GM12878 (cell line): ENCODE data around the gene ATXN1. TPM values are rescaled to one million over a fixed set of nuclear protein-coding genes. Genes with fewer than 3 reads are reported as not detected.

Source experiments
- ATAC-seq: fragments of 200-7000 bp; cut with Tn5 transposase; 3 replicates; pipeline ENCODE4 v1.9.1; 2020; ENCODE audit warnings: mild to moderate bottlenecking, moderate library complexity
- BruUV-seq: library from RNA; stranded (reverse); fragments of 400-500 nt; replicated peaks from 2 replicates; lab custom pipeline; 2021; lab: Mats Ljungman, UMichigan
- CTCF ChIA-PET: fragments of 300-600 bp; sonication (Branson Sonifier 250); formaldehyde crosslinking; extraction: SDS; loops from one replicate; lab custom pipeline; 2021; ENCODE audit warnings: inconsistent platforms; lab: Yijun Ruan, JAX
- POLR2A ChIA-PET: fragments of 350-600 bp; formaldehyde crosslinking; extraction: SDS; loops from one replicate; lab custom pipeline; 2021; ENCODE audit warnings: inconsistent platforms; lab: Charles Lee
- RAD21 ChIA-PET: fragments of 300-600 bp; sonication (Branson Sonifier 250); formaldehyde crosslinking; loops from one replicate; lab custom pipeline; 2023; ENCODE audit warnings: antibody characterized with exemption; ENCODE audit not compliant: unreplicated experiment; lab: Charles Lee
- SMC1A ChIA-PET: fragments of 300-600 bp; sonication (Branson Sonifier 250); formaldehyde crosslinking; loops from one replicate; lab custom pipeline; 2023; ENCODE audit not compliant: unreplicated experiment, uncharacterized antibody; lab: Charles Lee
- DNase-seq: peaks from one replicate; pipeline ENCODE4 v3.0.0-alpha.2; 2011; ENCODE audit warnings: low read depth, low spot score
- FAIRE-seq: peaks from 3 replicates; lab custom pipeline; 2011; peaks lifted over from hg19 to GRCh38; lab: Jason Lieb, UNC
- H2AFZ ChIP-seq: 2 replicates; pipeline ENCODE4 v1.6.0; 2011; ENCODE audit warnings: low read depth, low read length, control low read depth; ENCODE audit not compliant: control insufficient read depth
- H3K27ac ChIP-seq: 2 replicates; pipeline ENCODE4 v1.5.1; 2011; ENCODE audit warnings: control low read depth; ENCODE audit not compliant: control insufficient read depth, insufficient read depth
- H3K27me3 ChIP-seq, 2 experiments: replicated peaks in 1 of 2; 2 replicates each; pipeline versions ENCODE4 v1.6.0 to v1.6.1; 2011; ENCODE audit warnings: low read length in 1 of 2; ENCODE audit not compliant: control insufficient read depth in 2 of 2, insufficient read depth in 2 of 2
- H3K36me3 ChIP-seq, 2 experiments: 2 replicates each; pipeline ENCODE4 v1.5.1; 2011; ENCODE audit warnings: low read length in 1 of 2; ENCODE audit not compliant: control insufficient read depth in 2 of 2, insufficient read depth in 2 of 2
- H3K4me1 ChIP-seq: 2 replicates; pipeline ENCODE4 v1.6.1; 2011; ENCODE audit warnings: mild to moderate bottlenecking, low read length, moderate library complexity, mixed read lengths; ENCODE audit not compliant: control insufficient read depth, insufficient read depth
- H3K4me2 ChIP-seq: 2 replicates; pipeline ENCODE4 v1.6.0; 2011; ENCODE audit warnings: control low read depth; ENCODE audit not compliant: control insufficient read depth, insufficient read depth
- H3K4me3 ChIP-seq: fragments of 200-600 bp; sonication (generic); 2 replicates; pipeline ENCODE4 v1.5.1; 2016
- H3K79me2 ChIP-seq: 2 replicates; pipeline ENCODE4 v1.6.0; 2011; ENCODE audit warnings: low read length; ENCODE audit not compliant: control insufficient read depth, insufficient read depth
- H3K9ac ChIP-seq: 2 replicates; pipeline ENCODE4 v1.8.0; 2011; ENCODE audit warnings: low read length, control low read depth, mixed read lengths; ENCODE audit not compliant: control insufficient read depth, insufficient read depth
- H3K9me3 ChIP-seq: replicated peaks from 3 replicates; pipeline ENCODE4 v1.5.1; 2011; ENCODE audit warnings: mild to moderate bottlenecking, low read length; ENCODE audit not compliant: control insufficient read depth, insufficient read depth
- H4K20me1 ChIP-seq: 2 replicates; pipeline ENCODE4 v1.6.0; 2011; ENCODE audit not compliant: control insufficient read depth, insufficient read depth
- BACH1 ChIP-seq: fragments of 450-650 bp; IDR thresholded peaks from 2 replicates; pipeline ENCODE4 v1.6.1; 2017; ENCODE audit warnings: mild to moderate bottlenecking, borderline replicate concordance
- BMI1 ChIP-seq: fragments of 450-650 bp; IDR thresholded peaks from 2 replicates; pipeline ENCODE4 v1.6.1; 2016; ENCODE audit warnings: mild to moderate bottlenecking, moderate library complexity, borderline replicate concordance
- CBFB ChIP-seq: IDR thresholded peaks from 2 replicates; pipeline ENCODE4 v1.6.1; 2016; ENCODE audit warnings: antibody characterized with exemption, low read depth
- E4F1 ChIP-seq: fragments of 450-650 bp; IDR thresholded peaks from 2 replicates; pipeline ENCODE4 v1.6.1; 2018; ENCODE audit warnings: borderline replicate concordance, mild to moderate bottlenecking; ENCODE audit not compliant: partially characterized antibody
- ESRRA ChIP-seq: IDR thresholded peaks from 2 replicates; pipeline ENCODE4 v1.6.1; 2012; ENCODE audit warnings: mild to moderate bottlenecking, low read length, improper control_type of control experiment
- GATAD2B ChIP-seq: fragments of 450-650 bp; conservative IDR thresholded peaks from 2 replicates; pipeline ENCODE4 v1.6.1; 2017; ENCODE audit warnings: low read depth, mild to moderate bottlenecking, moderate library complexity
- KDM1A ChIP-seq: fragments of 200-600 bp; sonication (generic); IDR thresholded peaks from 2 replicates; pipeline ENCODE4 v1.6.1; 2016; ENCODE audit warnings: borderline replicate concordance
- MEF2A ChIP-seq: IDR thresholded peaks from 2 replicates; pipeline ENCODE4 v1.6.1; 2011; ENCODE audit warnings: low read depth, mild to moderate bottlenecking, low read length, moderate library complexity; ENCODE audit not compliant: insufficient read depth
- MTA2 ChIP-seq: fragments of 450-650 bp; IDR thresholded peaks from 2 replicates; pipeline ENCODE4 v1.6.1; 2016; ENCODE audit warnings: low read depth, mild to moderate bottlenecking, moderate library complexity
- MYC ChIP-seq: IDR thresholded peaks from 2 replicates; pipeline ENCODE4 v1.6.1; 2011; ENCODE audit warnings: mild to moderate bottlenecking, low read length, moderate library complexity, inconsistent platforms; ENCODE audit not compliant: insufficient read depth, insufficient replicate concordance, insufficient read length, severe bottlenecking
- PBX3 ChIP-seq: IDR thresholded peaks from 2 replicates; pipeline ENCODE4 v1.6.1; 2011; ENCODE audit warnings: mild to moderate bottlenecking, low read depth, low read length, moderate library complexity; ENCODE audit not compliant: insufficient replicate concordance
- SKIL ChIP-seq: fragments of 450-650 bp; IDR thresholded peaks from 2 replicates; pipeline ENCODE4 v1.6.1; 2017; ENCODE audit warnings: mild to moderate bottlenecking, low read depth, inconsistent platforms; ENCODE audit not compliant: poor library complexity, severe bottlenecking
- SPI1 ChIP-seq: IDR thresholded peaks from 2 replicates; pipeline ENCODE4 v1.6.1; 2011; ENCODE audit warnings: low read depth, mild to moderate bottlenecking, low read length, moderate library complexity, borderline replicate concordance; ENCODE audit not compliant: insufficient read depth
- SUPT20H ChIP-seq: IDR thresholded peaks from 2 replicates; pipeline ENCODE4 v1.6.1; 2011; ENCODE audit warnings: low read depth, mild to moderate bottlenecking, low read length, moderate library complexity, borderline replicate concordance; ENCODE audit not compliant: control insufficient read depth
- YBX1 ChIP-seq: fragments of 450-650 bp; IDR thresholded peaks from 2 replicates; pipeline ENCODE4 v1.6.1; 2016; ENCODE audit warnings: antibody characterized with exemption
- ZNF207 ChIP-seq: fragments of 450-650 bp; IDR thresholded peaks from 2 replicates; pipeline ENCODE4 v1.6.1; 2014; ENCODE audit warnings: antibody characterized with exemption, mild to moderate bottlenecking, borderline replicate concordance
- WGBS: methylation state at CpG from one replicate; pipeline ENCODE4 v1.1.6; 2016; ENCODE audit warnings: low lambda C conversion rate; ENCODE audit not compliant: insufficient replicate concordance, insufficient coverage; ENCODE audit errors: missing lambda C conversion rate; 5-methylcytosine and 5-hydroxymethylcytosine counted together
- in situ Hi-C: fragments of 300-500 bp; cut with MboI; formaldehyde crosslinking; loops from 9 replicates; pipeline ENCODE4 v1.14.3; 2018; ENCODE audit warnings: mixed read lengths
- intact Hi-C: fragments of 100-400 bp; cut with micrococcal nuclease; formaldehyde crosslinking; loops from one replicate; pipeline ENCODE4 v1.14.2; 2022; ENCODE audit not compliant: unreplicated experiment
- polyA plus RNA-seq, 11 experiments: library from polyadenylated mRNA; depleted of rRNA in 4 of 11; unstranded in 6 of 11; stranded (reverse) in 5 of 11; fragments of >200 nt; fragmentation: Nextera tagmentation in 4 of 11; fragmentation: Illumina TruSeq in 1 of 11; extraction: Ambion mirVana in 4 of 11; extraction: Trizol in 1 of 11; gene quantifications; 1 replicate in 1 of 11; 2 replicates in 10 of 11; pipeline versions ENCODE4 v1.2.1 to v1.2.3, GENCODE V29; 2011 to 2016; ENCODE audit warnings: inconsistent platforms in 2 of 11, missing spikeins in 2 of 11, low read depth in 1 of 11
- total RNA-seq, 4 experiments: library from RNA; depleted of rRNA in 3 of 4; stranded (reverse); fragments of >200 nt in 3 of 4; fragmentation: Illumina TruSeq in 1 of 4; extraction: Trizol in 1 of 4; gene quantifications; 2 replicates each; pipeline versions ENCODE4 v1.2.1 to v1.2.3, GENCODE V29; 2013 to 2021
- TF ChIP-seq, protein P1 (sequence below): IDR thresholded peaks from 2 replicates; pipeline ENCODE4 v1.6.1; 2012; ENCODE audit warnings: low read depth, low read length, improper control_type of control experiment

The ATXN1 gene
- total and polyA plus RNA-seq, 10 of the 15 experiments (the other 5 are each of a cell fraction or from before 2014, with no cell fraction given) = 12.2 to 51.2 (median 20.5) TPM

- Histone ChIP-seq H3K4me1 (peaks cover 18% of the 10 kb centered on the region), H4K20me1 (peaks cover 3% of the 10 kb centered on the region; the same call in 1 of the 2 replicates), H3K27me3 (no peaks in the 10 kb centered on the region), H3K9me3 (no peaks in the 10 kb centered on the region), H3K27ac (peak overlapping the region; percentile 40; the same call in 1 of the 2 replicates), H3K36me3 (no peaks in the 10 kb centered on the region), H3K4me3 (no peak overlapping the region), H3K9ac (no peak overlapping the region), H3K4me2 (peak overlapping the region; percentile 64), H2AFZ (no peak overlapping the region), H3K79me2 (no peaks in the 10 kb centered on the region)
- RAD21 ChIA-PET = interaction anchor here (0.7 to 3.4 kb wide), 19 partner anchors 13 to 408 kb away, joined by 3 to 17 read pairs (median 5); no protein-coding TSS in a partner anchor
- 10% methylated on average over 7 of the region's 7 CpGs for WGBS
- POLR2A ChIA-PET = interaction anchor here (1.0 to 1.6 kb wide), 4 partner anchors 13 to 241 kb away, joined by 3 to 5 read pairs (median 4); no protein-coding TSS in a partner anchor
- SMC1A ChIA-PET = interaction anchor here (0.7 to 4.2 kb wide), 25 partner anchors 9 to 430 kb away, joined by 3 to 28 read pairs (median 3); no protein-coding TSS in a partner anchor
- intact Hi-C loops (loop anchor here (2.0 to 5.0 kb wide), 4 partner anchors 49 to 201 kb away; partner anchors contain the start of gene ATXN1), in situ Hi-C loops (no loop called here)
- no peak for DNase-seq
- no peak for FAIRE-seq
- peak; percentile 71 for ATAC-seq
- CTCF ChIA-PET = interaction anchor here (0.8 to 5.1 kb wide), 15 partner anchors 12 to 380 kb away, joined by 3 to 28 read pairs (median 6); partner anchors contain the start of gene ATXN1
- BruUV-seq = no TSS peak
- TF ChIP-seq YBX1 (no peak), ZNF207 (no peak), PBX3 (no peak), MTA2 (peak; percentile 79), KDM1A (no peak), E4F1 (no peak), CBFB (no peak), GATAD2B (peak; percentile 41; the same call in 1 of the 2 replicates), SKIL (no peak), SUPT20H (no peak), MYC (no peak), BACH1 (peak; percentile 37), SPI1 (peak; percentile 22; the same call in 1 of the 2 replicates), ESRRA (no peak), MEF2A (no peak), BMI1 (peak; percentile 51)
- TF ChIP-seq, protein P1, sequence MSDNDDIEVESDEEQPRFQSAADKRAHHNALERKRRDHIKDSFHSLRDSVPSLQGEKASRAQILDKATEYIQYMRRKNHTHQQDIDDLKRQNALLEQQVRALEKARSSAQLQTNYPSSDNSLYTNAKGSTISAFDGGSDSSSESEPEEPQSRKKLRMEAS = no peak
Measured at GRCh38 chr6:16712931-16713484, 48.3 kb downstream of the ATXN1 start.
